ENCODE measurements around the gene GJA9. TPM values are rescaled to one million over a fixed set of nuclear protein-coding genes. Genes with fewer than 3 reads are reported as not detected.

GJA9 gene
- total RNA-seq, 3 donors from 2014 or later = not detected

DNA sequence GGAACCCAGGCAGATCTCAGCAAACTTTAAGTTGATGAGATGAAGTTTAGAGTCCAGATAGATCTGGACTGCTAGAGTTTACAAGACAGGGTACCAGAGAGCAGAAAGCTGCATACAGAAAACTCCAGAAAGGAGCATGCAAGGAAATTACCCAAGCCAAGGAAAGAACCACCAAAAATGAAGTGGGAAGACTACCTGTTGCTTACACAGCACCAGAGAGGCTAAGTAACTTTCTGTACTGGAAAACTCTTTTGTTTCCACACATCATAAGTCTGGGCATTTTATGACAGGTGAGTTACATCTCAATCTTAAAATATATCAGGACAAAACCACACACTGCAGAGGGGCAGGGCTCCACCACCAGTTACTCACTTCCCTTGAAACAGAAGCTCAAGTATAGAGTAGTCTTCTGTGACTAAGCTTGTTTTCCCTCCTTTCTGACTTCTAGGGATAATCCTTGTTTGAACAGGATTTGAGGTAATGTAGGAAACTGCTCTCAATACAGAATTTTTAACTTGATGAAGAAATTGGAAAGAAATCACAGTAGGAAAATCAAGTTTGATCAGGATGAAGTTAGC is 17.4 kb upstream of the GJA9 start:
- Histone ChIP-seq H3K36me3 (no peaks in the 10 kb centered on the region), H3K9me3 (no peaks in the 10 kb centered on the region), H3K27ac (no peak overlapping the region), H3K4me3 (no peak overlapping the region), H3K4me1 (no peaks in the 10 kb centered on the region), H3K27me3 (no peaks in the 10 kb centered on the region)
- DNase-seq (ENCODE audit: low spot score in 2 of 2) = no peak
- intact Hi-C loops (cut with DNase I; ENCODE audit: low total_unique reads) = no loop called here
- no peak for TF ChIP-seq CTCF (IDR thresholded peaks at IDR 0.05)
- no peak for TF ChIP-seq POLR2A (IDR thresholded peaks at IDR 0.05)
- TF ChIP-seq POLR2AphosphoS5 (IDR thresholded peaks at IDR 0.05) = no peak

- intact Hi-C loops (cut with DNase I; ENCODE audit: low total_unique reads) = no loop called here
- Histone ChIP-seq H3K27me3 (no peaks in the 10 kb centered on the region), H3K36me3 (no peaks in the 10 kb centered on the region), H3K4me1 (no peaks in the 10 kb centered on the region), H3K27ac (no peak overlapping the region), H3K9me3 (no peaks in the 10 kb centered on the region), H3K4me3 (no peak overlapping the region)
- no peak for DNase-seq (ENCODE audit: low spot score in 2 of 2)
- TF ChIP-seq CTCF (IDR thresholded peaks at IDR 0.05) = no peak
- no peak for TF ChIP-seq POLR2AphosphoS5 (IDR thresholded peaks at IDR 0.05)
- TF ChIP-seq POLR2A (IDR thresholded peaks at IDR 0.05) = no peak
Observed at GRCh38 chr1:38896169-38896568, 14.8 kb upstream of the GJA9 start.

GRCh38 chr1:38892976-38893375 is 11.6 kb upstream of the GJA9 start:
- Histone ChIP-seq H3K4me1 (no peaks in the 10 kb centered on the region), H3K9me3 (no peaks in the 10 kb centered on the region), H3K4me3 (no peak overlapping the region), H3K27ac (no peak overlapping the region), H3K36me3 (no peaks in the 10 kb centered on the region), H3K27me3 (no peaks in the 10 kb centered on the region)
- no peak for TF ChIP-seq CTCF (IDR thresholded peaks at IDR 0.05)
- TF ChIP-seq POLR2AphosphoS5 (IDR thresholded peaks at IDR 0.05) = no peak
- no peak for TF ChIP-seq POLR2A (IDR thresholded peaks at IDR 0.05)
- no peak for DNase-seq (ENCODE audit: low spot score in 2 of 2)
- intact Hi-C loops (cut with DNase I; ENCODE audit: low total_unique reads) = no loop called here

GRCh38 chr1:38891753-38892152 is 10.4 kb upstream of the GJA9 start:
- no peaks in the 10 kb centered on the region for H3K9me3 ChIP-seq
- no peaks in the 10 kb centered on the region for H3K27me3 ChIP-seq
- DNase-seq (ENCODE audit: low spot score in 2 of 2) = no peak
- no peak overlapping the region for H3K27ac ChIP-seq
- H3K36me3 ChIP-seq = no peaks in the 10 kb centered on the region
- intact Hi-C loops (cut with DNase I; ENCODE audit: low total_unique reads) = no loop called here
- TF ChIP-seq CTCF (IDR thresholded peaks at IDR 0.05) (no peak), POLR2AphosphoS5 (IDR thresholded peaks at IDR 0.05) (no peak), POLR2A (IDR thresholded peaks at IDR 0.05) (no peak)
- no peak overlapping the region for H3K4me3 ChIP-seq
- H3K4me1 ChIP-seq = no peaks in the 10 kb centered on the region

DNA sequence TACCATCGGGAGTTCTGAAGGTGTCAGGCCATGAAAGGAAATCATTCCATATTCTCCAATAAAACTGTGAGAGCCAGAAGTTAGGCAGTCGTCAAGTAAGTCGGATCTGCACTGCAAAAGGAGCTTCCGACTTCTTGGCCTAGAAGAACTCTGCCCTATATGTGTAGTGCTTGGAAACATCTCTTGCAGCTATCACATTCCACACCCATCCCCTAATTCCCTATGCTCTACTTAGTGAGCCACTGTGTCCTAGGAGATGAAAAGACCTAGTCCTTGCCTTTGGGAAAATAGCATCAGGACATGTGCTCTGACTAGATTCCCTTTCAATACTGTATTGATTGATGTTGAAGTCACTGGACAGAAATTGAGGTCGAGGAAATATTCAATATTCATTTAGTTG is 8.2 kb upstream of the GJA9 start:
- Histone ChIP-seq H3K4me3 (no peak overlapping the region), H3K36me3 (no peaks in the 10 kb centered on the region), H3K4me1 (no peaks in the 10 kb centered on the region), H3K27me3 (no peaks in the 10 kb centered on the region), H3K27ac (no peak overlapping the region), H3K9me3 (no peaks in the 10 kb centered on the region)
- DNase-seq (ENCODE audit: low spot score in 2 of 2) = no peak
- intact Hi-C loops (cut with DNase I; ENCODE audit: low total_unique reads) = no loop called here
- TF ChIP-seq CTCF (IDR thresholded peaks at IDR 0.05) (no peak), POLR2A (IDR thresholded peaks at IDR 0.05) (no peak), POLR2AphosphoS5 (IDR thresholded peaks at IDR 0.05) (no peak)
